Astrocyte of the cerebellum (primary cell): Measurements from ENCODE around the gene ADAM20.

Source experiments
- DNase-seq: peaks from one replicate; pipeline ENCODE4 v3.0.0-alpha.2; 2011; ENCODE audit warnings: low read depth
- H3K4me3 ChIP-seq: 2 replicates; pipeline ENCODE4 v1.5.1; 2011; ENCODE audit warnings: mild to moderate bottlenecking, low read depth, low read length, moderate library complexity
- CTCF ChIP-seq: IDR thresholded peaks from 2 replicates; pipeline ENCODE4 v1.5.1; 2012; ENCODE audit warnings: low read length, low read depth, moderate library complexity, mild to moderate bottlenecking; ENCODE audit errors: missing control alignments
- in situ Hi-C: cut with HindIII; loops from 2 replicates; pipeline ENCODE4 v1.10.0; 2017; ENCODE audit warnings: low sequenced_read_pairs

Gene ADAM20

GRCh38 chr14:70558356-70558755 lies 23.6 kb upstream of the ADAM20 start:
- H3K4me3 ChIP-seq = no peak overlapping the region
- in situ Hi-C loops = no loop called here
- DNase-seq = no peak
- TF ChIP-seq CTCF = no peak

GRCh38 chr14:70555890-70556289 lies 21.1 kb upstream of the ADAM20 start:
- in situ Hi-C loops = no loop called here
- TF ChIP-seq CTCF = no peak
- DNase-seq = no peak
- no peak overlapping the region for H3K4me3 ChIP-seq

- DNase-seq = no peak
- H3K4me3 ChIP-seq = no peak overlapping the region
- TF ChIP-seq CTCF = no peak
- in situ Hi-C loops = no loop called here
Observed at GRCh38 chr14:70538087-70538486, 3.3 kb upstream of the ADAM20 start.

GRCh38 chr14:70536830-70537229 lies 2.0 kb upstream of the ADAM20 start:
- DNase-seq = no peak
- TF ChIP-seq CTCF = no peak
- no peak overlapping the region for H3K4me3 ChIP-seq
- in situ Hi-C loops = no loop called here

GRCh38 chr14:70530417-70530816 lies 4.4 kb downstream of the ADAM20 start:
- TF ChIP-seq CTCF = no peak
- in situ Hi-C loops = no loop called here
- H3K4me3 ChIP-seq = no peak overlapping the region
- no peak for DNase-seq

GRCh38 chr14:70527501-70528105 lies 7.2 kb downstream of the ADAM20 start:
- no peak overlapping the region for H3K4me3 ChIP-seq
- no peak for DNase-seq
- TF ChIP-seq CTCF = no peak
- in situ Hi-C loops = no loop called here
